ENCODE measurements around the gene EMC7. TPM values are rescaled to one million over a fixed set of nuclear protein-coding genes. Genes with fewer than 3 reads are reported as not detected.

EMC7 gene
- total RNA-seq, 1 donor from 2014 or later = 35.4 TPM

- Mint-ChIP-seq H3K27ac (no peak overlapping the region), H3K27me3 (ENCODE audit: low read depth) (no peaks in the 10 kb centered on the region), H3K4me1 (no peaks in the 10 kb centered on the region), H3K4me3 (no peak overlapping the region), H3K36me3 (peaks cover 23% of the 10 kb centered on the region), H3K9me3 (no peaks in the 10 kb centered on the region)
- no peak for DNase-seq (ENCODE audit: low spot score in 2 of 2, unreplicated experiment in 2 of 2)
- no peak for TF ChIP-seq CTCF (IDR thresholded peaks at IDR 0.05; ENCODE audit: unreplicated experiment)
Measured at GRCh38 chr15:34084086-34084485, 17.6 kb downstream of the EMC7 start.

GRCh38 chr15:34079904-34080303 lies 21.8 kb downstream of the EMC7 start:
- Mint-ChIP-seq H3K4me1 (no peaks in the 10 kb centered on the region), H3K9me3 (no peaks in the 10 kb centered on the region), H3K27me3 (ENCODE audit: low read depth) (peaks cover 2% of the 10 kb centered on the region), H3K4me3 (no peak overlapping the region), H3K36me3 (peaks cover 11% of the 10 kb centered on the region), H3K27ac (no peak overlapping the region)
- TF ChIP-seq CTCF (IDR thresholded peaks at IDR 0.05; ENCODE audit: unreplicated experiment) = no peak
- DNase-seq (ENCODE audit: low spot score in 2 of 2, unreplicated experiment in 2 of 2) = no peak

- no peaks in the 10 kb centered on the region for H3K4me1 Mint-ChIP-seq
- no peak overlapping the region for H3K27ac Mint-ChIP-seq
- no peak for DNase-seq (ENCODE audit: low spot score in 2 of 2, unreplicated experiment in 2 of 2)
- no peak overlapping the region for H3K4me3 Mint-ChIP-seq
- H3K36me3 Mint-ChIP-seq = peaks cover 6% of the 10 kb centered on the region
- no peaks in the 10 kb centered on the region for H3K9me3 Mint-ChIP-seq
- no peak for TF ChIP-seq CTCF (IDR thresholded peaks at IDR 0.05; ENCODE audit: unreplicated experiment)
- peaks cover 2% of the 10 kb centered on the region for H3K27me3 Mint-ChIP-seq (ENCODE audit: low read depth)
Measured at GRCh38 chr15:34078900-34079299, 22.8 kb downstream of the EMC7 start.

GRCh38 chr15:34076785-34077184 lies 24.9 kb downstream of the EMC7 start:
- H3K4me1 Mint-ChIP-seq = no peaks in the 10 kb centered on the region
- no peak overlapping the region for H3K27ac Mint-ChIP-seq
- no peak overlapping the region for H3K4me3 Mint-ChIP-seq
- H3K36me3 Mint-ChIP-seq = no peaks in the 10 kb centered on the region
- H3K9me3 Mint-ChIP-seq = no peaks in the 10 kb centered on the region
- DNase-seq (ENCODE audit: low spot score in 2 of 2, unreplicated experiment in 2 of 2) = no peak
- no peak for TF ChIP-seq CTCF (IDR thresholded peaks at IDR 0.05; ENCODE audit: unreplicated experiment)
- peaks cover 2% of the 10 kb centered on the region for H3K27me3 Mint-ChIP-seq (ENCODE audit: low read depth)

- Mint-ChIP-seq H3K4me3 (no peak overlapping the region), H3K27ac (no peak overlapping the region), H3K36me3 (no peaks in the 10 kb centered on the region), H3K4me1 (no peaks in the 10 kb centered on the region), H3K27me3 (ENCODE audit: low read depth) (peaks cover 4% of the 10 kb centered on the region), H3K9me3 (no peaks in the 10 kb centered on the region)
- no peak for TF ChIP-seq CTCF (IDR thresholded peaks at IDR 0.05; ENCODE audit: unreplicated experiment)
- no peak for DNase-seq (ENCODE audit: low spot score in 2 of 2, unreplicated experiment in 2 of 2)
Measured at GRCh38 chr15:34070003-34070402, 31.7 kb downstream of the EMC7 start.

- no peak for TF ChIP-seq CTCF (IDR thresholded peaks at IDR 0.05; ENCODE audit: unreplicated experiment)
- H3K4me1 Mint-ChIP-seq = no peaks in the 10 kb centered on the region
- DNase-seq (ENCODE audit: low spot score in 2 of 2, unreplicated experiment in 2 of 2) = no peak
- no peaks in the 10 kb centered on the region for H3K36me3 Mint-ChIP-seq
- H3K27me3 Mint-ChIP-seq (ENCODE audit: low read depth) = peaks cover 4% of the 10 kb centered on the region
- no peak overlapping the region for H3K27ac Mint-ChIP-seq
- no peak overlapping the region for H3K4me3 Mint-ChIP-seq
- H3K9me3 Mint-ChIP-seq = no peaks in the 10 kb centered on the region
Measured at GRCh38 chr15:34065941-34066340, 35.7 kb downstream of the EMC7 start.

Measured in mesothelial cell of epicardium (in vitro differentiated cells).